HepG2 (cell line): ENCODE measurements around the gene ATP8A2. TPM values are rescaled to one million over a fixed set of nuclear protein-coding genes. Genes with fewer than 3 reads are reported as not detected.

Experiments used
- ATAC-seq: fragments of 200-7000 bp; cut with Tn5 transposase; 3 replicates; pipeline ENCODE4 v1.9.1; 2020; ENCODE audit warnings: mild to moderate bottlenecking, moderate library complexity
- BruUV-seq: library from RNA; stranded (reverse); fragments of 400-500 nt; replicated peaks from 2 replicates; lab custom pipeline; 2021; lab: Mats Ljungman, UMichigan
- CTCF ChIA-PET: fragments of 300-600 bp; formaldehyde crosslinking; extraction: SDS; loops from one replicate; lab custom pipeline; 2021; ENCODE audit warnings: low total read pairs, inconsistent platforms, low intra/inter-chr PET ratio; lab: Yijun Ruan, JAX
- POLR2A ChIA-PET: fragments of 350-600 bp; sonication (Branson Sonifier 250); formaldehyde crosslinking; loops from one replicate; lab custom pipeline; 2020; ENCODE audit warnings: antibody characterized with exemption, inconsistent platforms; lab: Yijun Ruan, JAX
- DNase-seq: peaks from one replicate; pipeline ENCODE4 v3.0.0-alpha.2; 2015; ENCODE audit warnings: low spot score
- FAIRE-seq: peaks from 3 replicates; lab custom pipeline; 2011; peaks lifted over from hg19 to GRCh38; lab: Jason Lieb, UNC
- H2AFZ ChIP-seq: one replicate; pipeline ENCODE4 v1.6.1; 2011; ENCODE audit warnings: low read length, inconsistent platforms
- H3K27ac ChIP-seq: fragments of 300-600 bp; 3 replicates; pipeline ENCODE4 v1.8.0; 2011; ENCODE audit warnings: mixed run types, mild to moderate bottlenecking, mixed read lengths, low read length, inconsistent platforms; ENCODE audit not compliant: insufficient read depth; ENCODE audit errors: extremely low read length
- H3K27me3 ChIP-seq, 2 experiments: fragments of 200-600 bp in 1 of 2; 2 replicates in 1 of 2; 3 replicates in 1 of 2; pipeline versions ENCODE4 v1.6.0 to v1.8.0; 2011; ENCODE audit warnings: low read length in 2 of 2, mild to moderate bottlenecking in 2 of 2, moderate library complexity in 2 of 2, inconsistent platforms in 1 of 2; ENCODE audit not compliant: insufficient read depth in 2 of 2, control insufficient read depth in 1 of 2
- H3K36me3 ChIP-seq, 2 experiments: fragments of 200-600 bp in 1 of 2; replicated peaks in 1 of 2; 2 replicates in 1 of 2; 3 replicates in 1 of 2; pipeline versions ENCODE4 v1.5.1 to v1.8.0; 2011; ENCODE audit warnings: low read length in 2 of 2, inconsistent platforms in 1 of 2; ENCODE audit not compliant: insufficient read depth in 2 of 2, control insufficient read depth in 1 of 2
- H3K4me1 ChIP-seq: 2 replicates; pipeline ENCODE4 v1.5.1; 2012; ENCODE audit warnings: low read length, inconsistent platforms; ENCODE audit not compliant: insufficient read depth
- H3K4me2 ChIP-seq: 2 replicates; pipeline ENCODE4 v1.6.0; 2011; ENCODE audit warnings: low read depth, low read length, inconsistent platforms
- H3K4me3 ChIP-seq, 3 experiments: fragments of 200-600 bp in 1 of 3; sonication (generic), shearing (Covaris generic) in 1 of 3; replicated peaks in 1 of 3; 2 replicates each; pipeline ENCODE4 v1.5.1; 2011 to 2016; ENCODE audit warnings: low read length in 3 of 3, inconsistent platforms in 2 of 3, low read depth in 2 of 3, mild to moderate bottlenecking in 2 of 3, control low read depth in 1 of 3, mixed read lengths in 1 of 3; ENCODE audit not compliant: insufficient read depth in 1 of 3
- H3K79me2 ChIP-seq: one replicate; pipeline ENCODE4 v1.6.1; 2011; ENCODE audit warnings: low read length, inconsistent platforms; ENCODE audit not compliant: insufficient read depth
- H3K9ac ChIP-seq: 2 replicates; pipeline ENCODE4 v1.6.0; 2011; ENCODE audit warnings: mild to moderate bottlenecking, low read depth, low read length, inconsistent platforms; ENCODE audit not compliant: insufficient read depth
- H3K9me3 ChIP-seq: 2 replicates; pipeline ENCODE4 v1.5.1; 2012; ENCODE audit warnings: mild to moderate bottlenecking, low read length
- H4K20me1 ChIP-seq: 2 replicates; pipeline ENCODE4 v1.6.0; 2011; ENCODE audit warnings: inconsistent platforms, mild to moderate bottlenecking, low read length, moderate library complexity; ENCODE audit not compliant: insufficient read depth
- AGO2 ChIP-seq: fragments of 200-400 bp; formaldehyde crosslinking; optimal IDR thresholded peaks from 2 replicates; pipeline ENCODE3; 2017; ENCODE audit warnings: mild to moderate bottlenecking, low read depth, low read length, moderate library complexity
- BRCA1 ChIP-seq: sonication (generic); formaldehyde crosslinking; IDR thresholded peaks from 2 replicates; pipeline ENCODE4 v1.4.0; 2020; ENCODE audit warnings: missing genetic modification reagents
- BRF2 ChIP-seq: sonication (generic); formaldehyde crosslinking; IDR thresholded peaks from 2 replicates; pipeline ENCODE4 v1.8.1; 2022; ENCODE audit warnings: mild to moderate bottlenecking, missing genetic modification reagents
- GMEB2 ChIP-seq: IDR thresholded peaks from 2 replicates; pipeline ENCODE4 v1.6.1; 2016; ENCODE audit warnings: missing biosample characterization, missing genetic modification reagents, low read depth
- KLF15 ChIP-seq: sonication (generic); formaldehyde crosslinking; IDR thresholded peaks from 2 replicates; pipeline ENCODE4 v1.8.1; 2023; ENCODE audit warnings: borderline replicate concordance, mild to moderate bottlenecking, inconsistent platforms, missing genetic modification reagents, mixed read lengths
- NFATC3 ChIP-seq: sonication (generic); formaldehyde crosslinking; IDR thresholded peaks from 2 replicates; pipeline ENCODE4 v1.5.1; 2020; ENCODE audit warnings: mild to moderate bottlenecking, missing genetic modification reagents
- PHB2 ChIP-seq: fragments of 450-650 bp; IDR thresholded peaks from 2 replicates; pipeline ENCODE4 v1.6.1; 2018; ENCODE audit not compliant: partially characterized antibody
- PREB ChIP-seq: sonication (generic); formaldehyde crosslinking; IDR thresholded peaks from 2 replicates; pipeline ENCODE4 v1.4.0; 2020; ENCODE audit warnings: missing genetic modification reagents
- REL ChIP-seq: sonication (generic); formaldehyde crosslinking; conservative IDR thresholded peaks from 2 replicates; pipeline ENCODE4 v1.8.0; 2022; ENCODE audit warnings: mild to moderate bottlenecking, missing genetic modification reagents, moderate library complexity
- RFX5 ChIP-seq: IDR thresholded peaks from 2 replicates; pipeline ENCODE4 v1.6.1; 2011; ENCODE audit warnings: low read depth, low read length, improper control_type of control experiment
- SKI ChIP-seq: fragments of 450-650 bp; IDR thresholded peaks from one replicate; pipeline ENCODE4 v1.6.1; 2018; ENCODE audit warnings: mild to moderate bottlenecking; ENCODE audit not compliant: partially characterized antibody
- TFAP4 ChIP-seq: sonication (generic); IDR thresholded peaks from 2 replicates; pipeline ENCODE4 v1.6.1; 2016; ENCODE audit warnings: low read depth, borderline replicate concordance
- TFE3 ChIP-seq: IDR thresholded peaks from 2 replicates; pipeline ENCODE4 v1.6.1; 2016
- YEATS4 ChIP-seq: sonication (generic); formaldehyde crosslinking; IDR thresholded peaks from 2 replicates; pipeline ENCODE4 v1.4.0; 2020; ENCODE audit warnings: missing genetic modification reagents, borderline replicate concordance
- ZFP37 ChIP-seq: sonication (generic); formaldehyde crosslinking; IDR thresholded peaks from 2 replicates; pipeline ENCODE4 v1.4.0; 2020; ENCODE audit warnings: missing genetic modification reagents, borderline replicate concordance
- ZNF10 ChIP-seq: sonication (generic); formaldehyde crosslinking; IDR thresholded peaks from 2 replicates; pipeline ENCODE4 v1.4.0; 2020; ENCODE audit warnings: mild to moderate bottlenecking, low read depth, missing genetic modification reagents, borderline replicate concordance
- ZNF432 ChIP-seq: sonication (generic); formaldehyde crosslinking; IDR thresholded peaks from 2 replicates; pipeline ENCODE4 v1.5.0; 2020; ENCODE audit warnings: missing genetic modification reagents, mild to moderate bottlenecking, borderline replicate concordance
- ZNF777 ChIP-seq: sonication (generic); formaldehyde crosslinking; IDR thresholded peaks from 2 replicates; pipeline ENCODE4 v1.4.0; 2020; ENCODE audit warnings: missing genetic modification reagents
- ZNF784 ChIP-seq: sonication (generic); formaldehyde crosslinking; IDR thresholded peaks from 2 replicates; pipeline ENCODE4 v1.5.1; 2020; ENCODE audit warnings: missing genetic modification reagents, mild to moderate bottlenecking, borderline replicate concordance
- WGBS: methylation state at CpG from one replicate; pipeline ENCODE4 v1.1.6; 2017; ENCODE audit warnings: low lambda C conversion rate; 5-methylcytosine and 5-hydroxymethylcytosine counted together
- in situ Hi-C: cut with HindIII; loops from 2 replicates; pipeline ENCODE4 v1.10.0; 2017; ENCODE audit warnings: low pct_unique_long_range_greater_than_20kb; ENCODE audit not compliant: extremely low pct_ligation_motif_present
- intact Hi-C: fragments of 100-400 bp; cut with micrococcal nuclease; formaldehyde crosslinking; loops from one replicate; pipeline ENCODE4 v1.10.0; 2022; ENCODE audit not compliant: unreplicated experiment
- polyA plus RNA-seq, 8 experiments: library from polyadenylated mRNA; depleted of rRNA in 3 of 8; stranded (reverse) in 7 of 8; unstranded in 1 of 8; fragments of >200 nt; fragmentation: Illumina TruSeq in 4 of 8; extraction: Trizol in 4 of 8; gene quantifications; 2 replicates each; pipeline versions ENCODE4 v1.2.1 to v1.2.3, GENCODE V29; 2011 to 2016; ENCODE audit warnings: low read depth in 4 of 8, missing spikeins in 1 of 8, mixed read lengths in 1 of 8; ENCODE audit not compliant: insufficient read depth in 1 of 8
- total RNA-seq, 5 experiments: library from RNA; depleted of rRNA; stranded (reverse); fragments of >200 nt; fragmentation: Illumina TruSeq; extraction: Trizol; gene quantifications; 2 replicates each; pipeline ENCODE4 v1.2.3, GENCODE V29; 2016; ENCODE audit warnings: low read depth in 1 of 5

ATP8A2 gene
- total and polyA plus RNA-seq, 2 of the 13 experiments (the other 11 are each of a cell fraction or from before 2014, with no cell fraction given) = 0.09 TPM; not detected in 1

- H3K27ac ChIP-seq = no peak overlapping the region
- H2AFZ ChIP-seq = no peak overlapping the region
- CTCF ChIA-PET = no interaction called here
- H3K9ac ChIP-seq = no peak overlapping the region
- BruUV-seq = no TSS peak
- intact Hi-C loops = no loop called here
- H3K4me2 ChIP-seq = no peak overlapping the region
- POLR2A ChIA-PET = no interaction called here
- in situ Hi-C loops = no loop called here
- H3K9me3 ChIP-seq = no peaks in the 10 kb centered on the region
- H3K36me3 ChIP-seq = no peaks in the 10 kb centered on the region
- H3K27me3 ChIP-seq = peaks cover 0 to 19% of the 10 kb centered on the region in 2 experiments; a peak in 3 of 5 replicates
- DNase-seq (no peak), ATAC-seq (no peak), FAIRE-seq (no peak)
- no peaks in the 10 kb centered on the region for H4K20me1 ChIP-seq
- H3K4me1 ChIP-seq = no peaks in the 10 kb centered on the region
- no peak overlapping the region for H3K4me3 ChIP-seq
- H3K79me2 ChIP-seq = no peaks in the 10 kb centered on the region
- WGBS = under 1% methylated on average over 5 of the region's 5 CpGs
- no peak for TF ChIP-seq ZNF432
- no peak for TF ChIP-seq PHB2
- no peak for TF ChIP-seq ZNF784 (CRISPR knock-in tag)
- no peak for TF ChIP-seq AGO2
- no peak for TF ChIP-seq BRF2 (CRISPR knock-in tag)
- no peak for TF ChIP-seq ZFP37 (CRISPR knock-in tag)
- TF ChIP-seq ZNF10 (CRISPR knock-in tag) = no peak
- TF ChIP-seq KLF15 = no peak
- TF ChIP-seq REL (CRISPR knock-in tag) = no peak
- TF ChIP-seq SKI = no peak
- no peak for TF ChIP-seq TFAP4
- TF ChIP-seq RFX5 = no peak
- no peak for TF ChIP-seq TFE3 (CRISPR knock-in tag)
- no peak for TF ChIP-seq ZNF777 (CRISPR knock-in tag)
- no peak for TF ChIP-seq NFATC3 (CRISPR knock-in tag)
- TF ChIP-seq GMEB2 (CRISPR knock-in tag) = no peak
- TF ChIP-seq PREB (CRISPR knock-in tag) = no peak
- no peak for TF ChIP-seq BRCA1 (CRISPR knock-in tag)
- no peak for TF ChIP-seq YEATS4
These were observed 533.8 kb downstream of the ATP8A2 start for GRCh38 chr13:25905611-25906010.
